ENCODE measurements around the gene PAX6.

- no peak for TF ChIP-seq EZH2 (IDR thresholded peaks at IDR 0.05; ENCODE audit: borderline replicate concordance, low read length)
- TF ChIP-seq, protein P1, sequence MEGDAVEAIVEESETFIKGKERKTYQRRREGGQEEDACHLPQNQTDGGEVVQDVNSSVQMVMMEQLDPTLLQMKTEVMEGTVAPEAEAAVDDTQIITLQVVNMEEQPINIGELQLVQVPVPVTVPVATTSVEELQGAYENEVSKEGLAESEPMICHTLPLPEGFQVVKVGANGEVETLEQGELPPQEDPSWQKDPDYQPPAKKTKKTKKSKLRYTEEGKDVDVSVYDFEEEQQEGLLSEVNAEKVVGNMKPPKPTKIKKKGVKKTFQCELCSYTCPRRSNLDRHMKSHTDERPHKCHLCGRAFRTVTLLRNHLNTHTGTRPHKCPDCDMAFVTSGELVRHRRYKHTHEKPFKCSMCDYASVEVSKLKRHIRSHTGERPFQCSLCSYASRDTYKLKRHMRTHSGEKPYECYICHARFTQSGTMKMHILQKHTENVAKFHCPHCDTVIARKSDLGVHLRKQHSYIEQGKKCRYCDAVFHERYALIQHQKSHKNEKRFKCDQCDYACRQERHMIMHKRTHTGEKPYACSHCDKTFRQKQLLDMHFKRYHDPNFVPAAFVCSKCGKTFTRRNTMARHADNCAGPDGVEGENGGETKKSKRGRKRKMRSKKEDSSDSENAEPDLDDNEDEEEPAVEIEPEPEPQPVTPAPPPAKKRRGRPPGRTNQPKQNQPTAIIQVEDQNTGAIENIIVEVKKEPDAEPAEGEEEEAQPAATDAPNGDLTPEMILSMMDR (conservative IDR thresholded peaks at IDR 0.05 in 1 of 2, IDR thresholded peaks at IDR 0.05 in 1 of 2; ENCODE audit: extremely low read depth in 1 of 2, insufficient read depth in 1 of 2, low read depth in 1 of 2, low read length in 2 of 2): no peak
Observed at GRCh38 chr11:31788085-31788484, 23.0 kb downstream of the PAX6 start.

Measured in mammary epithelial cell (primary cell).